ENCODE results near the gene OR5AK2.
"Not testable (repeated sequence)": the region's sequence is repeated elsewhere in the genome, so short reads cannot be mapped to it uniquely, and the experiment has no call there.

Gene OR5AK2, protein sequence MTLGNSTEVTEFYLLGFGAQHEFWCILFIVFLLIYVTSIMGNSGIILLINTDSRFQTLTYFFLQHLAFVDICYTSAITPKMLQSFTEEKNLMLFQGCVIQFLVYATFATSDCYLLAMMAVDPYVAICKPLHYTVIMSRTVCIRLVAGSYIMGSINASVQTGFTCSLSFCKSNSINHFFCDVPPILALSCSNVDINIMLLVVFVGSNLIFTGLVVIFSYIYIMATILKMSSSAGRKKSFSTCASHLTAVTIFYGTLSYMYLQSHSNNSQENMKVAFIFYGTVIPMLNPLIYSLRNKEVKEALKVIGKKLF

DNA sequence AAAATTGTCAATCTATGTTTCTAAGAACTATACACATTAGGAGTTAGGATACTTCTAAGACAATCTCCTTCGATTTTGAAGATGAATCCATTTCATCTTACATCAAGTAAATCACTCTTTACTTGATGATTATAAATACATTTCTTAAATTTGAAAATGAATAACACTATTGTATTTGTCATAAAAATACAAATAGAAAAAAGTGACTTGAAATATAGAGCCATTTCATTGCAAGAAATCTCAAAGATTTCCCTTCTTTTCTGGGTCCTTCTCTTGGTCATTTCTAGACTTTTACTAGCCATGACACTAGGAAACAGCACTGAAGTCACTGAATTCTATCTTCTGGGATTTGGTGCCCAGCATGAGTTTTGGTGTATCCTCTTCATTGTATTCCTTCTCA is at the start of gene OR5AK2:
Gene OR5AK2 (plus strand): TSS at position 301 of the 400 bp plus-strand sequence. CDS start 0 bp downstream, at position 301.
- no peak for DNase-seq

DNA sequence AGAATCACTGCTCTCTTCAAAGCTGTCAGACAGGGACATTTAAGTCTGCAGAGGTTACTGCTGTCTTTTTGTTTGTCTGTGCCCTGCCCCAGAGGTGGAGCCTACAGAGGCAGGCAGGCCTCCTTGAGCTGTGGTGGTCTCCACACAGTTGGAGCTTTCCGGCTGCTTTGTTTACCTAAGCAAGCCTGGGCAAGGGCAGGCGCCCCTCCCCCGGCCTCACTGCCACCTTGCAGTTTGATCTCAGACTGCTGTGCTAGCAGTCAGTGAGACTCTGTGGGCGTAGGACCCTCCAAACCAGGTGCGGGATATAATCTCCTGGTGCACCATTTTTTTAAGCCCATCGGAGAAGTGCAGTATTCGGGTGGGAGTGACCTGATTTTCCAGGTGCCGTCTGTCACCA is 43.2 kb upstream of the OR5AK2 start:
- DNase-seq = not testable (repeated sequence)

DNA sequence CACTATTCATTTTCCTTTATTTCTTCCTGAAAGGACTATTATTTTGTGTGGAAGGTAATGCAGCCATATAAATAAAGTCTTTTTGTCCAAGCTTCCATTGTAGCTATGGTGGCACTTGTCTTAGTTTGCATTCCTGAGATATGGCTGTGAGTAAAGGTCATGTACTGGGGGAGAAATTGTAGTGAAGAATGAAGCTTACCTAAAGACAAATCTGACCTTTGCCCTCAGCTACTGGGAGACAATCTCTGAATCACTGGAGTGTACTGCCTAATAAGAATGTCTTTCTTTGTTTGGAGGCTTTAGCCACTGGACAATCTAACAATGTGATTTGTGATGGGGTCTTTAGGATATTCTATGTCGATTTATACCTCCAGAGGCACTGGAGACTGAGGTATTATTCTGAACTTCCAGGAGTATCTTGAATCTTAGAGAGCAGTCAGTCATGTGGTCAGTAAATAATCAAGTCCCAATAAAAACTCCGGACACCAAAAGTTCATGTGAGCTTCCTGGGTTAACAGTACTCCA is 39.7 kb upstream of the OR5AK2 start:
- no peak for DNase-seq

DNA sequence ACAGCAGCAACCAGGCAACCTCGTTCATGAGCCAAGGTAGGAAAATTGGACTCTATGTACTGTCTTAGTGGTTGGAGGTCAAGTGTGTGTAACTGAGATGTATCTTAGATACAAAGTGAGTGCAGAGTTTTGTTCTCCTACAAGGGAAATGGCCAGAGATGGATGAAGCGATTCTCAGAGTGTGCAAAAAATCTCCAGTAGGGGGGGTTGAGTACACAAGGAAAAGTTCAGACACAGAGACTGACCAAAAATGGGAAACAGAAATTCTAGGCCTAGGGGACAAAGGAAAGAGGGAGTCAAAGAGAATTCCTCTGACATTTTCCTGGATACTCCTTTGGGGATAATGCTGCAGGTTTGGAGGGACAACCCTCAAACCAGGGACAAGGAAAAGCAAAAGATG is 38.2 kb upstream of the OR5AK2 start:
- no peak for DNase-seq

DNA sequence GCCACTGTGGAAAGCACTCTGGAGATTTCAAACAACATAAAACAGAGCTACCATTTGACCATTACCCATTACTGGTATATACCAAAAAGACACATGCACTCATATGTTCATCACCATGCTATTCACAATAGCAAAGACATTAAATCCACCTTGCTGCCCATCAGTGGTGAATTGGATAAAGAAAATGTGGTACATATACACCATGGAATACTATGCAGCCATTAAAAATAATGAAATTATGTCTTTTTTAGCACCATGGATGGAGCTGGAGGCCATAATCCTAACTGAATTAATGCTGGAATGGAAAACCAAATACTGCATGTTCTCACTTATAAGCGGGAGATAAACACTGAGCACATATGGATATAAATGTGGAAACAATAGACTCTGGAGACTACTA is 34.8 kb upstream of the OR5AK2 start:
- DNase-seq = not testable (repeated sequence)

DNA sequence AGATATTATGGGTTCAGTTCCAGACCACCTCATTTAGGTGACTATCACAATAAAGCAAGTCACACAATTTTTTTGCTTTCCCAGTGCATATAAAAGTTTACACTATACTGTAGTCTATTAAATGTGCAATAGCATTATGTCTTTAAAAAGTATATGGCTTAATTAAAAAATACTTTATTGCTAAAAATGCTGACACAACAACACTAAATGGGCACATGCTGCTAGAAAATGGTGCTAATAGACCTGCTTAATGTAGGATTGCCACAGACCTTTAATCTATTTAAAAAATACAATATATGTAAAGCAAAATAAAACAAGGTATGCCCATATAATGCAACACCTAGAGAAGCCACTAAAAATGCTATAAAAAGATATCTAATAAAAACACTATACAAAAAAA is 27.1 kb upstream of the OR5AK2 start:
- DNase-seq = no peak

DNA sequence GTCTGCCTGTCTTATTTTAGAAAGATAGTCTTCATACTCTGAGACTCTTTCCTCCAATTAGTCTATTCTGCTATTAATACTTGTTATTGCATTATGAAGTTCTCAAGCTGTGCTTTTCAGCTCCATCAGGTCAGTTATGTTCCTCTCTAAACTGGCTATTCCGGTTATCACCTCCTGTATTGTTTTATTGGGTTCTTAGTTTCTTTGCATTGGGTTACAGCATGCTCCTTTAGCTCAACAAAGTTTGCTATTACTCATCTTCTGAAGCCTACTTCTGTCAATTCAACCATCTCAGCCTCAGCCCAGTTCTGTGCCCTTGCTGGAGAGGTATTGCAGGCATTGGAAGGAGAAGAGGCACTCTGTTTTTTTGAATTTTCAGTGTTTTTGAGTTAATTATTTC is 21.0 kb upstream of the OR5AK2 start:
- DNase-seq = no peak

DNA sequence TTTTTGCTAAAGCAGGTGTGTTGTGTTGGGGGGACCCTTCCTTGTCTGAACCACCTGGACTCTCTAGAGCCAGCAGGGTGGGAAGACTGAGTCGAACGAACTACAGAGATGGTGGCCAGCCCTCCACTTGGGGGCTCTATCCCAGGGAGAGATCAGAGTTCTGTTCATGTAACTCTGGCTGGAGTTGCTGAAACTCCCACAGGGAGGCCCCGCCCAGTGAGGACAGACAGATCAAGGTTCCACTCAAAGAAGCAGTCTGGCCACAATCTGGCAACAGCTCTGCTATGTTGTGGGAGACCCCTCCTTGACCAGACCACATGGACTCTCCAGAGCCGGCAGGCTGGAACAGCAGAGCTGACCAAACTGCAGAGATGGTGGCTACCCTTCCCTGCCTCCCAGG is 20.2 kb upstream of the OR5AK2 start:
- DNase-seq = no peak

DNA sequence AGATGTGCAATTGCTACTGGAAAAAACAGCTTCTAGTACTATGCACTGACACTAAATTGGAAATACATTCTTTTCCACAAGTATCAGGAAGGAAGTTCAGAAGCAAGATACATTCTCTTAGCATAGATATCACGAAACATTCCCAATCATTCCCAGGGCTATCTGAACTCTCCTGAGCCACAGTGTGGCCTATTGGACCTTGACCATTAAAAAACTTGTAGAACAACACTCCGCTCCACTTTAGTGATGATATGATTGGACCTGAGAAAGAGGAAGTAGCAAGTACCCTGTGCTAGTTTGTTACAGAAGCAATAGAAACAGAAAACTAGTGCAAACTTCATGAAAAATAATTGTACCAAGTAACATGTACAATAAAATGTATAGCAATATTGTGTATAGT is 11.4 kb upstream of the OR5AK2 start:
- DNase-seq = no peak

DNA sequence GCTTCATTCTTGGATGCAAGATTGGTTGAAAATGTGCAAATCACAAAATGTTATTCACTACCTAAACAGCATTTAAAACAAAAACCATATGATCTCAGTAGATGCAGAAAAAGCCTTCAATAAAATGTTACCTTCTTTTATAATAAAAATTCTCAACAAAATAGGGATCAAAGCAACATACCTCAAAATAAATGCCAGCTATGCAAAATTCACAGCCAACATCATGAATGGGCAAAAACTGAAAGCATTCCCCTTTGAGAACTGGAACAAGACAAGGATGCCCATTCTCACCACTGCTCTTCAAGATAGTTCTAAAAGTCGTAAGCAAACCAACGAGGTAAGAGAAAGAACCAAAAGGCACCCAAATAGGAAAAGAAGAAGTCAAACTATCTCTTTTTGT is 2.0 kb downstream of the OR5AK2 start:
- DNase-seq = no peak

DNA sequence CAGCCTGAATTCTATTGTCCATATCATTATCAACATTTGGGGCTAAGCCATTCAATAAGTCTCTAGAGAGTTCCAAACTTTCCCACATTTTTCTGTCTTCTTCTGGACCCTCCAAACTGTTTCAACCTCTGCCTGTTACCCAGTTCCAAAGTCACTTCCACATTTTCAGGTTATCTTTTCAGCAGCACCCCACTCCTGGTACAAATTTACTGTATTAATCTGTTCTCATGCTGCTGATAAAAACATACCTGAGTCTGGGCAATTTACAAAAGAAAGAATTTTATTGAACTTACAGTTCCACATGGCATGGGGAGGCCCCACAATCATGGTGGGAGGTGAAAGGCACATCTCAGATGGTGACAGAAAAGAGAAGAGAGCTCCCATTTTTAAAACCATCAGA is 5.8 kb downstream of the OR5AK2 start:
- DNase-seq = no peak

DNA sequence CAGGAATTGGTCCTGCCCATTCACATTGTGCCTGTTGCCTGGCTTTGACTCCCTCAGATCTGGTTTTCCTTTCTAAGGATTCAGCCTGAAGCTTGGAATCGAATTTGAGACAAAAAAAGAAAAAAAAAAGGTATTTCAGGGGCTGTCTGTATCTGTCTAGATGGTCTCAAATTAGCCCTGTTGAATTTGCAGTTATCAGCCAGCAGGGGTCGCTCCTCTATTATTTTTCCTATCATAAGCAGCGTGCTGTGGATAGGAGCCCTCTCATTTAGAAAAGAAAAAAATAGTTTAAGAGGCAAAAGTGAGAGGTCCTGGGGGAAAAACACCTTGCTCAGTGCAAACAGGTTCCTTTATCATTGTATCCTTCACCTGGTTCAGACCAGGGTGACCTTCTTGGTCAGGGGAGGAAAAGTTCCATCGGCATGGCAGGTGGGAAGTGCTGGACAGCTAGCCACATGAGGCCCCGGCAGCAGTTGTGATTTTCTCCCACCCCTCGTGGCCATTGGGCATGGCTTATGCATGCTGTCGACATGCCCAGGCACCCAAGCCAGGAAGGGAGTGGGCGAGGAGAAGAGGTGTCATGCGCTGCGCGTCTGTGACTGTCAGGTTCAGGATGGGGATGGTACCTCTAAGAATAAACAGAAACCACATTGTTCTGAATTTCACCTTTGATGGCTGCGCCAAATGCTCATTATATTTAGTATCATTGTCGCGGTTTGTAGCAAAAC is 13.1 kb downstream of the OR5AK2 start:
- DNase-seq = no peak

DNA sequence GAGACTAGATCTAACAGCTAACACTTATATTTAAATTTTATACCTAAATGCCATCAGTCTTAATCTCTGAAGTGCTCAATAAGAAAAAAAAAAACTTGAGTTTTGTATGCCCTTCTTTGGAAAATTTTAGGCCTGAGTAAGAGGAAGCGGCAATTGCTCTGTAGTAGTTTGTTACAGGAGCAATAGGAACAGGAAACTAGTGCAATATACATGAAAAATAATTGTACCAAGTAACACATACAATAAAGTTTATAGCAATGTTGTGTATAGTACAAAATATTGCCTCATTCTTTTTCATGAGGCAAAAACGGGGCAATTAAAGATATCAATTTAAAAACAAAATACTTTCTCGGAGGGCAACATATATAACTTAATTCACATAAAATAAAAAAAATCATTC is 19.7 kb downstream of the OR5AK2 start:
- no peak for DNase-seq

DNA sequence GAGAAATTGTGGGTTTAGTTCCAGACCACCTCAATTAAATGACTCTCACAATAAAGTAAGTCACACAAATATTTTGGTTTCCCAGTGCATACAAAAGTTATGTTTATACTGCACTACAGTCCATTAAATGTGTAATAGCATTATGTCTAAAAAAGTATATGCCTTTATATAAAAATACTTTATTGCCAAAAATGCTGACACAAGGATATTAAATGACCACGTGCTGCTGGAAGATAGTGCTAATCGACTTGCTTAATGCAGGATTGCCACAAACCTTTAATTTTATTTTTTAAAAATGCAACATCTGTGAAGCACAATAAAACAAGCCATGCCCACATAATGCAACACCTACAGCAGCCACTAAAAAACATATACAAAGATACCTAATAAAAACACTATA is 27.0 kb downstream of the OR5AK2 start:
- DNase-seq = no peak

DNA sequence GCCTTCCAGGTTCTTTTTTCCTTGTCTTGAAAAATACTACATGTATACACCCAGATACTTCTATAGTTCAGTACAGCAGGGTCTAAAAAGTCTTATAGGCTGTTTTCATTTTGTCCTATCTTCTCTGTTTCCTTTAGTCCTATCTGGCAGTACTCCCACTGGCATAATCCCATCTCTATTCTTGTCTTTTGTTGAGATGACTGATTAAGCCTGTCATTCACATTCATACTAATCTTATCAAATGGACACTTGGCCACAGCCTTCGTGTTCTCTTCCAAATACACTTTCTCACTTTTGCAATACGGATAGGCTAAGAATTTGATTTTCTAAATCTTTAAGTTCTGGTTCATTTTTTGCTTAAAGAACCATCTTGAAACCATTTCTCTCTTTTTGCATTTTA is 42.8 kb downstream of the OR5AK2 start:
- no peak for DNase-seq
